Liver (tissue), 3 donors: ENCODE data around the gene LRRFIP1.

Source experiments
- ATF3 ChIP-seq: IDR thresholded peaks from 2 replicates; pipeline ENCODE4 v1.6.1; 2016; ENCODE audit warnings: antibody characterized with exemption
- CTCF ChIP-seq: fragments of 150-350 bp; IDR thresholded peaks from 2 replicates; pipeline ENCODE4 v1.5.1; 2017; ENCODE audit warnings: improper control_type of control experiment, low read depth, low read length; ENCODE audit not compliant: missing input control
- HNF4G ChIP-seq: IDR thresholded peaks from 2 replicates; pipeline ENCODE4 v1.6.1; 2016; ENCODE audit warnings: antibody characterized with exemption
- SP1 ChIP-seq: IDR thresholded peaks from 2 replicates; pipeline ENCODE4 v1.6.1; 2018; ENCODE audit warnings: antibody characterized with exemption, mild to moderate bottlenecking
- TAF1 ChIP-seq: conservative IDR thresholded peaks from 2 replicates; pipeline ENCODE4 v1.6.1; 2016; ENCODE audit warnings: antibody characterized with exemption, mild to moderate bottlenecking
- TF ChIP-seq, protein P1 (sequence below): IDR thresholded peaks from 2 replicates; pipeline ENCODE4 v1.6.1; 2016; ENCODE audit warnings: antibody characterized with exemption
- TF ChIP-seq, protein P2 (sequence below): IDR thresholded peaks from 2 replicates; pipeline ENCODE4 v1.6.1; 2016; ENCODE audit warnings: antibody characterized with exemption, mild to moderate bottlenecking
- donor health status: healthy.
- donor health status: healthy.

DNA sequence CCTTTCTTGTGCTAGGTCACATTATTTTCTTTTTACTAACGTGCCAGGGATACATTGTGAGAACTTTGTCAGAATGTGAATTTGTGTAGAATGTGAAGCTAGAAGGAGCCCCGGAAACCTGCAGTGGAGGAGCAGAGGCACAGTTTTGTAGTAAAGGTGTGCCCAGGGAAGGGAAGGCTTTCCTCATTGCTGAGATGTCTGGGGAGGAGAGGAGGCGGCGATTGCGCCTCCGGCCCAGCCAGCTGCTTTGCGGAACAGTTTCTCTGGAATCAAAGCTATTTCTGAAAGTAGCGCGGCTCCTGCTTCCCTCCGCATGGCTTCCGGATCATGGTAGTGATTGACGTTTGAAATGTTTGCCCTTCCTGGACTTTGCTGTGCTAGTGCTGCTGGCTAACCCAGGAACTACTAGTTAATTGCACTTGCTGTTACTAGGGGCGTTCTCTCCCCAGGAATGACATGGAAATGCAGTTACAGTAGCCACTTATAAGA is 88.1 kb downstream of the LRRFIP1 start:
- no peak for TF ChIP-seq CTCF
- no peak for TF ChIP-seq HNF4G
- TF ChIP-seq, protein P1, sequence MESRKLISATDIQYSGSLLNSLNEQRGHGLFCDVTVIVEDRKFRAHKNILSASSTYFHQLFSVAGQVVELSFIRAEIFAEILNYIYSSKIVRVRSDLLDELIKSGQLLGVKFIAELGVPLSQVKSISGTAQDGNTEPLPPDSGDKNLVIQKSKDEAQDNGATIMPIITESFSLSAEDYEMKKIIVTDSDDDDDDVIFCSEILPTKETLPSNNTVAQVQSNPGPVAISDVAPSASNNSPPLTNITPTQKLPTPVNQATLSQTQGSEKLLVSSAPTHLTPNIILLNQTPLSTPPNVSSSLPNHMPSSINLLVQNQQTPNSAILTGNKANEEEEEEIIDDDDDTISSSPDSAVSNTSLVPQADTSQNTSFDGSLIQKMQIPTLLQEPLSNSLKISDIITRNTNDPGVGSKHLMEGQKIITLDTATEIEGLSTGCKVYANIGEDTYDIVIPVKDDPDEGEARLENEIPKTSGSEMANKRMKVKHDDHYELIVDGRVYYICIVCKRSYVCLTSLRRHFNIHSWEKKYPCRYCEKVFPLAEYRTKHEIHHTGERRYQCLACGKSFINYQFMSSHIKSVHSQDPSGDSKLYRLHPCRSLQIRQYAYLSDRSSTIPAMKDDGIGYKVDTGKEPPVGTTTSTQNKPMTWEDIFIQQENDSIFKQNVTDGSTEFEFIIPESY, result no peak
- peak; percentile 54 for TF ChIP-seq SP1
- TF ChIP-seq, protein P2, sequence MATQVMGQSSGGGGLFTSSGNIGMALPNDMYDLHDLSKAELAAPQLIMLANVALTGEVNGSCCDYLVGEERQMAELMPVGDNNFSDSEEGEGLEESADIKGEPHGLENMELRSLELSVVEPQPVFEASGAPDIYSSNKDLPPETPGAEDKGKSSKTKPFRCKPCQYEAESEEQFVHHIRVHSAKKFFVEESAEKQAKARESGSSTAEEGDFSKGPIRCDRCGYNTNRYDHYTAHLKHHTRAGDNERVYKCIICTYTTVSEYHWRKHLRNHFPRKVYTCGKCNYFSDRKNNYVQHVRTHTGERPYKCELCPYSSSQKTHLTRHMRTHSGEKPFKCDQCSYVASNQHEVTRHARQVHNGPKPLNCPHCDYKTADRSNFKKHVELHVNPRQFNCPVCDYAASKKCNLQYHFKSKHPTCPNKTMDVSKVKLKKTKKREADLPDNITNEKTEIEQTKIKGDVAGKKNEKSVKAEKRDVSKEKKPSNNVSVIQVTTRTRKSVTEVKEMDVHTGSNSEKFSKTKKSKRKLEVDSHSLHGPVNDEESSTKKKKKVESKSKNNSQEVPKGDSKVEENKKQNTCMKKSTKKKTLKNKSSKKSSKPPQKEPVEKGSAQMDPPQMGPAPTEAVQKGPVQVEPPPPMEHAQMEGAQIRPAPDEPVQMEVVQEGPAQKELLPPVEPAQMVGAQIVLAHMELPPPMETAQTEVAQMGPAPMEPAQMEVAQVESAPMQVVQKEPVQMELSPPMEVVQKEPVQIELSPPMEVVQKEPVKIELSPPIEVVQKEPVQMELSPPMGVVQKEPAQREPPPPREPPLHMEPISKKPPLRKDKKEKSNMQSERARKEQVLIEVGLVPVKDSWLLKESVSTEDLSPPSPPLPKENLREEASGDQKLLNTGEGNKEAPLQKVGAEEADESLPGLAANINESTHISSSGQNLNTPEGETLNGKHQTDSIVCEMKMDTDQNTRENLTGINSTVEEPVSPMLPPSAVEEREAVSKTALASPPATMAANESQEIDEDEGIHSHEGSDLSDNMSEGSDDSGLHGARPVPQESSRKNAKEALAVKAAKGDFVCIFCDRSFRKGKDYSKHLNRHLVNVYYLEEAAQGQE, result no peak
- no peak for TF ChIP-seq ATF3
- TF ChIP-seq TAF1, result no peak
